Neural crest cell (in vitro differentiated cells): ENCODE data around the gene GLT8D1. TPM values are rescaled to one million over a fixed set of nuclear protein-coding genes. Genes with fewer than 3 reads are reported as not detected.
A peak's percentile ranks its signal among the peaks of the same experiment; 100 is the strongest.
"Not testable (repeated sequence)": the region's sequence is repeated elsewhere in the genome, so short reads cannot be mapped to it uniquely, and the experiment has no call there.

Source experiments
- DNase-seq: peaks from one replicate; pipeline ENCODE4 v3.0.0; 2021; ENCODE audit warnings: low read depth, mixed read lengths, low spot score
- H3K27ac Mint-ChIP-seq: one replicate; pipeline ENCODE4 v1.8.0; 2021; ENCODE audit warnings: mild to moderate bottlenecking, mixed read lengths; ENCODE audit not compliant: unreplicated experiment
- H3K27me3 Mint-ChIP-seq: 2 replicates; pipeline ENCODE4 v1.8.0; 2021; ENCODE audit warnings: low read depth, mild to moderate bottlenecking, mixed read lengths
- H3K36me3 Mint-ChIP-seq: 2 replicates; pipeline ENCODE4 v1.8.0; 2021; ENCODE audit warnings: low read depth, mild to moderate bottlenecking, mixed read lengths
- H3K4me1 Mint-ChIP-seq: 2 replicates; pipeline ENCODE4 v1.8.0; 2021; ENCODE audit warnings: mixed read lengths
- H3K4me3 Mint-ChIP-seq: one replicate; pipeline ENCODE4 v1.8.0; 2021; ENCODE audit warnings: mild to moderate bottlenecking, mixed read lengths
- H3K9me3 Mint-ChIP-seq: 2 replicates; pipeline ENCODE4 v1.8.0; 2021; ENCODE audit warnings: mixed read lengths
- CTCF ChIP-seq: fragments of 200-600 bp; sonication (generic); conservative IDR thresholded peaks from 2 replicates; pipeline ENCODE4 v1.5.0; 2021; ENCODE audit warnings: antibody characterized with exemption, mild to moderate bottlenecking
- total RNA-seq: library from RNA; stranded (reverse); gene quantifications from 2 replicates; pipeline ENCODE4 v1.2.1, GENCODE V29; 2021

GLT8D1 gene
- total RNA-seq, 1 donor from 2014 or later: 64.1 TPM

- no peaks in the 10 kb centered on the region for H3K27me3 Mint-ChIP-seq
- no peak for DNase-seq
- no peaks in the 10 kb centered on the region for H3K4me1 Mint-ChIP-seq
- H3K9me3 Mint-ChIP-seq: no peaks in the 10 kb centered on the region
- no peak overlapping the region for H3K27ac Mint-ChIP-seq
- peak; percentile 68 for TF ChIP-seq CTCF
- H3K4me3 Mint-ChIP-seq: no peak overlapping the region
- peaks cover 16% of the 10 kb centered on the region for H3K36me3 Mint-ChIP-seq
These were observed 36.9 kb upstream of the GLT8D1 start for GRCh38 chr3:52742418-52743041.

DNA sequence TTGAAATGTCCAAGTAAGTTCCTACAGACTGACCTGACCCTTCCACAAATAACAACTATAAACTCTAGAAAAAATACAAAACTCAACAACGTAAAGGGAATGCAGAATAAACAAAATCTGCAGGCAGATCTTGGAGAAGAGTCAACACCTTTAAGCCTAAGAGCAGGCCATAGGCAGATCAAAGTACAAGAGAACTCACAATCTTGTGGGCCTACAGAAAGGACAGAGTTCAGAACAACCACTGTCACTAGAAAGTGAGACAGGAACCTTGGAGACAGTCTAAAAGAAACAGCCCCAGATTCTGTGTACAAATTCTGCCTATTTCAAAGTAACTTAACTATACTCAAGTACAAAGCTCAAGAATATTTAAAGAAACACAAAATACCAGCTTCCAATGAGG, 34.1 kb upstream of the GLT8D1 start:
- H3K9me3 Mint-ChIP-seq: no peaks in the 10 kb centered on the region
- TF ChIP-seq CTCF: no peak
- no peaks in the 10 kb centered on the region for H3K27me3 Mint-ChIP-seq
- no peaks in the 10 kb centered on the region for H3K4me1 Mint-ChIP-seq
- H3K27ac Mint-ChIP-seq: no peak overlapping the region
- DNase-seq: no peak
- peaks cover 24% of the 10 kb centered on the region for H3K36me3 Mint-ChIP-seq
- no peak overlapping the region for H3K4me3 Mint-ChIP-seq

GRCh38 chr3:52733256-52733891, 27.8 kb upstream of the GLT8D1 start:
- Mint-ChIP-seq H3K4me3 (no peak overlapping the region), H3K4me1 (no peaks in the 10 kb centered on the region), H3K9me3 (peaks cover 7% of the 10 kb centered on the region), H3K27me3 (no peaks in the 10 kb centered on the region), H3K27ac (no peak overlapping the region), H3K36me3 (peaks cover 63% of the 10 kb centered on the region)
- TF ChIP-seq CTCF: no peak
- no peak for DNase-seq

- Mint-ChIP-seq H3K4me1 (no peaks in the 10 kb centered on the region), H3K27me3 (no peaks in the 10 kb centered on the region), H3K27ac (no peak overlapping the region), H3K4me3 (no peak overlapping the region), H3K9me3 (peaks cover 8% of the 10 kb centered on the region), H3K36me3 (peaks cover 69% of the 10 kb centered on the region)
- no peak for DNase-seq
- no peak for TF ChIP-seq CTCF
These were observed 26.0 kb upstream of the GLT8D1 start for GRCh38 chr3:52731590-52731989.

- H3K27ac Mint-ChIP-seq: no peak overlapping the region
- H3K27me3 Mint-ChIP-seq: no peaks in the 10 kb centered on the region
- H3K9me3 Mint-ChIP-seq: peaks cover 8% of the 10 kb centered on the region
- TF ChIP-seq CTCF: no peak
- no peak for DNase-seq
- H3K4me3 Mint-ChIP-seq: no peak overlapping the region
- H3K4me1 Mint-ChIP-seq: no peaks in the 10 kb centered on the region
- peaks cover 67% of the 10 kb centered on the region for H3K36me3 Mint-ChIP-seq
These were observed 25.1 kb upstream of the GLT8D1 start for GRCh38 chr3:52730681-52731080.

- H3K27ac Mint-ChIP-seq, DNase-seq, H3K9me3 Mint-ChIP-seq, H3K4me3 Mint-ChIP-seq, H3K4me1 Mint-ChIP-seq, H3K27me3 Mint-ChIP-seq: not testable (repeated sequence)
- H3K36me3 Mint-ChIP-seq: peaks cover 60% of the 10 kb centered on the region
These were observed 23.2 kb upstream of the GLT8D1 start for GRCh38 chr3:52728753-52729152.
